GM21737 (cell line): ENCODE results near the gene VSNL1.

Experiments
- ATAC-seq: cut with Tn5 transposase; IDR thresholded peaks from one replicate; pipeline ENCODE4 v1.9.1; 2021; ENCODE audit warnings: mild to moderate bottlenecking, moderate library complexity; ENCODE audit not compliant: unreplicated experiment

Gene VSNL1

GRCh38 chr2:17579605-17580318 is 39.3 kb downstream of the VSNL1 start:
- no peak for ATAC-seq

GRCh38 chr2:17580319-17580715 is 39.8 kb downstream of the VSNL1 start:
- no peak for ATAC-seq

- ATAC-seq = no peak
Observed at GRCh38 chr2:17581831-17582230, 41.3 kb downstream of the VSNL1 start.

GRCh38 chr2:17583166-17583565 is 42.7 kb downstream of the VSNL1 start:
- no peak for ATAC-seq

GRCh38 chr2:17583646-17584045 is 43.1 kb downstream of the VSNL1 start:
- ATAC-seq = no peak

- no peak for ATAC-seq
Observed at GRCh38 chr2:17584689-17585088, 44.2 kb downstream of the VSNL1 start.

GRCh38 chr2:17587469-17587868 is 47.0 kb downstream of the VSNL1 start:
- no peak for ATAC-seq

- ATAC-seq = no peak
Observed at GRCh38 chr2:17588031-17588430, 47.5 kb downstream of the VSNL1 start.

- no peak for ATAC-seq
Observed at GRCh38 chr2:17589406-17590035, 49.0 kb downstream of the VSNL1 start.

- no peak for ATAC-seq
Observed at GRCh38 chr2:17590342-17590911, 49.9 kb downstream of the VSNL1 start.

GRCh38 chr2:17591846-17592245 is 51.4 kb downstream of the VSNL1 start:
- no peak for ATAC-seq

- ATAC-seq = no peak
Observed at GRCh38 chr2:17592731-17593409, 52.4 kb downstream of the VSNL1 start.

GRCh38 chr2:17593445-17593840 is 52.9 kb downstream of the VSNL1 start:
- ATAC-seq = no peak

- ATAC-seq = no peak
Observed at GRCh38 chr2:17593841-17594491, 53.5 kb downstream of the VSNL1 start.

- no peak for ATAC-seq
Observed at GRCh38 chr2:17594533-17595401, 54.3 kb downstream of the VSNL1 start.

- no peak for ATAC-seq
Observed at GRCh38 chr2:17599617-17600016, 59.1 kb downstream of the VSNL1 start.

- no peak for ATAC-seq
Observed at GRCh38 chr2:17600556-17601204, 60.2 kb downstream of the VSNL1 start.

- no peak for ATAC-seq
Observed at GRCh38 chr2:17604050-17604449, 63.6 kb downstream of the VSNL1 start.

GRCh38 chr2:17605696-17606095 is 65.2 kb downstream of the VSNL1 start:
- no peak for ATAC-seq

GRCh38 chr2:17606851-17607250 is 66.4 kb downstream of the VSNL1 start:
- ATAC-seq = no peak
